Astrocyte (in vitro differentiated cells and primary cell): ENCODE results near the gene ADAMTS17.

Experiments
- EZH2 ChIP-seq: IDR thresholded peaks from 2 replicates; pipeline ENCODE4 v1.6.1; 2012; ENCODE audit warnings: mild to moderate bottlenecking, low read length, inconsistent platforms; ENCODE audit not compliant: insufficient read depth
- TF ChIP-seq, protein P1 (sequence below): IDR thresholded peaks from 2 replicates; pipeline ENCODE4 v1.5.1; 2011; ENCODE audit warnings: low read depth, mild to moderate bottlenecking, inconsistent platforms, low read length, moderate library complexity; ENCODE audit not compliant: insufficient read depth

DNA sequence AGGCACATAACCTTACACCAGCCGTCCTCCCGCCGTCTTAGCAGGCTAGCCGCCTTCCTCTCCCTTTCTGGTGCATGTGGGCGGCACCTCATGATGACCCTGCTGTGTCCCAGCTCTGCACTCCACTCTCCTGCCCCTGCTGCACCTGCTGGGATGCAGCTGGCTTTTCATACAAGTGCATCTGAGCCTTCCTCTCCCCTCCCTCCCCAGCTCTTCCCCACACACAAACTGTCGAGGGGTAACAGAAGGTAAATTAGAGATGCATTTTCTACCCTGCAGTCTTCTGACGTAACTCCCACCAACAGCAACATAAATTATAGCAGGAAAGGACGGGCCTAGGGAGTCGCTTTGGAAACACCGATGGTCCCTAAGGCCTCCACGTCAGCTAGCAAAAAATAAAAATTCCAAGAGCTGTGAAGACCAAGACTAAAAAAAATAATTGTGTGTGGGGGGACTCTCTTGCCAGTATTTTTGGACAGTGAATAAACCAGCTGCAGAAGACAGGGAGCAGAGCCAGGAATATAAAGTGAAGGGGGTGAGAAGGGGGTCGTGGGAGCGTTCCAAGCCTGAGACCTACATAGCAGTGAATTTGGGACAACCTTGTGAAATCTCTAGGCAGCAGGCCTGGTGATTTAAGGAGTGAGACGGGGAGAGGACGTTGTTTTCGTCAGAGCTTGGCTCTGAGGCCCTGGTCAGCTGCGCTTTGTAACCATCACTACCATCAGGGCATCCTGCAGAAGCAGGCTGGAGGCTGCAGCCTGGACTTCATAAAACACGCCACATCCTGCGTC lies 216.2 kb downstream of the ADAMTS17 start:
- TF ChIP-seq, protein P1, sequence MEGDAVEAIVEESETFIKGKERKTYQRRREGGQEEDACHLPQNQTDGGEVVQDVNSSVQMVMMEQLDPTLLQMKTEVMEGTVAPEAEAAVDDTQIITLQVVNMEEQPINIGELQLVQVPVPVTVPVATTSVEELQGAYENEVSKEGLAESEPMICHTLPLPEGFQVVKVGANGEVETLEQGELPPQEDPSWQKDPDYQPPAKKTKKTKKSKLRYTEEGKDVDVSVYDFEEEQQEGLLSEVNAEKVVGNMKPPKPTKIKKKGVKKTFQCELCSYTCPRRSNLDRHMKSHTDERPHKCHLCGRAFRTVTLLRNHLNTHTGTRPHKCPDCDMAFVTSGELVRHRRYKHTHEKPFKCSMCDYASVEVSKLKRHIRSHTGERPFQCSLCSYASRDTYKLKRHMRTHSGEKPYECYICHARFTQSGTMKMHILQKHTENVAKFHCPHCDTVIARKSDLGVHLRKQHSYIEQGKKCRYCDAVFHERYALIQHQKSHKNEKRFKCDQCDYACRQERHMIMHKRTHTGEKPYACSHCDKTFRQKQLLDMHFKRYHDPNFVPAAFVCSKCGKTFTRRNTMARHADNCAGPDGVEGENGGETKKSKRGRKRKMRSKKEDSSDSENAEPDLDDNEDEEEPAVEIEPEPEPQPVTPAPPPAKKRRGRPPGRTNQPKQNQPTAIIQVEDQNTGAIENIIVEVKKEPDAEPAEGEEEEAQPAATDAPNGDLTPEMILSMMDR, result no peak
- no peak for TF ChIP-seq EZH2
